ENCODE data around the gene NEUROD2.
A peak's percentile ranks its signal among the peaks of the same experiment; 100 is the strongest.

The NEUROD2 gene

DNA sequence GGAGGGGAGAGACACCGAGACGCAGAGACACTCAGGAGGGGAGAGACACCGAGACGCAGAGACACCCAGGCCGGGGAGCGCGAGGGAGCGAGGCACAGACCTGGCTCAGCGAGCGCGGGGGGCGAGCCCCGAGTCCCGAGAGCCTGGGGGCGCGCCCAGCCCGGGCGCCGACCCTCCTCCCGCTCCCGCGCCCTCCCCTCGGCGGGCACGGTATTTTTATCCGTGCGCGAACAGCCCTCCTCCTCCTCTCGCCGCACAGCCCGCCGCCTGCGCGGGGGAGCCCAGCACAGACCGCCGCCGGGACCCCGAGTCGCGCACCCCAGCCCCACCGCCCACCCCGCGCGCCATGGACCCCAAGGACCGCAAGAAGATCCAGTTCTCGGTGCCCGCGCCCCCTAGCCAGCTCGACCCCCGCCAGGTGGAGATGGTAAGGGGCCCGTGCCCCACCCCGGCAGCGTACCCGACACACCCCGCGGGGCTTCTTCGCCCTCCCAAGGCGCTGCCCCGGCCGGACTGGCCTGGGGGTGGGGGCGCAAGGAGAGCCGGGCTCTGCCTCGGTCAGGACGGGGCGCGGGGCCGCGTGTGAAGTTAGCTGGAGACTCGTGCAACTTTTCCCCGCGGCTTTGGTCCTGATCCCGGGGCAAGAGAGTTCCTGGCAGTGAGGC, 19.5 kb upstream of the NEUROD2 start:
- H3K36me3 ChIP-seq (ENCODE audit: control insufficient read depth, insufficient read depth, low read length): no peaks in the 10 kb centered on the region
- H3K4me3 ChIP-seq (ENCODE audit: low read length): peak overlapping the region; percentile 53
- no peak overlapping the region for H3K27ac ChIP-seq (ENCODE audit: low read length)
- H3K27me3 ChIP-seq (ENCODE audit: control insufficient read depth, insufficient read depth, low read length): peaks cover 8% of the 10 kb centered on the region
- DNase-seq (ENCODE audit: low read depth, low spot score): no peak
- H3K4me1 ChIP-seq (ENCODE audit: control insufficient read depth, insufficient read depth, low read length): peaks cover 18% of the 10 kb centered on the region
- WGBS (ENCODE audit: insufficient coverage, insufficient read length): no CpG with 5 or more reads among the region's 72 CpGs
- H3K9me3 ChIP-seq (ENCODE audit: control insufficient read depth, insufficient read depth, low read length): no peaks in the 10 kb centered on the region

GRCh38 chr17:39626171-39627046, 18.7 kb upstream of the NEUROD2 start, which contains the start of gene PPP1R1B:
TSS of gene PPP1R1B (plus strand) at chr17:39626952. CDS start at chr17:39627393, 441 bp downstream.
- Histone ChIP-seq H3K36me3 (ENCODE audit: control insufficient read depth, insufficient read depth, low read length) (no peaks in the 10 kb centered on the region), H3K4me3 (ENCODE audit: low read length) (peak within 1 kb of the TSS; percentile 53), H3K27me3 (ENCODE audit: control insufficient read depth, insufficient read depth, low read length) (peaks cover 8% of the 10 kb centered on the region)

GRCh38 chr17:39625198-39625785, 17.6 kb upstream of the NEUROD2 start:
- Histone ChIP-seq H3K4me3 (ENCODE audit: low read length) (no peak overlapping the region), H3K27ac (ENCODE audit: low read length) (no peak overlapping the region), H3K27me3 (ENCODE audit: control insufficient read depth, insufficient read depth, low read length) (peaks cover 8% of the 10 kb centered on the region), H3K4me1 (ENCODE audit: control insufficient read depth, insufficient read depth, low read length) (peaks cover 15% of the 10 kb centered on the region), H3K9me3 (ENCODE audit: control insufficient read depth, insufficient read depth, low read length) (no peaks in the 10 kb centered on the region), H3K36me3 (ENCODE audit: control insufficient read depth, insufficient read depth, low read length) (no peaks in the 10 kb centered on the region)
- DNase-seq (ENCODE audit: low read depth, low spot score): no peak
- WGBS (ENCODE audit: insufficient coverage, insufficient read length): no CpG with 5 or more reads among the region's 5 CpGs

More at GRCh38 chr17:39626171-39627046, 18.7 kb upstream of the NEUROD2 start, which contains the start of gene PPP1R1B:
- no CpG with 5 or more reads among the region's 29 CpGs for WGBS (ENCODE audit: insufficient coverage, insufficient read length)
- DNase-seq (ENCODE audit: low read depth, low spot score): no peak
- Histone ChIP-seq H3K9me3 (ENCODE audit: control insufficient read depth, insufficient read depth, low read length) (no peaks in the 10 kb centered on the region), H3K4me1 (ENCODE audit: control insufficient read depth, insufficient read depth, low read length) (peaks cover 15% of the 10 kb centered on the region), H3K27ac (ENCODE audit: low read length) (no peak within 1 kb of the TSS)

DNA sequence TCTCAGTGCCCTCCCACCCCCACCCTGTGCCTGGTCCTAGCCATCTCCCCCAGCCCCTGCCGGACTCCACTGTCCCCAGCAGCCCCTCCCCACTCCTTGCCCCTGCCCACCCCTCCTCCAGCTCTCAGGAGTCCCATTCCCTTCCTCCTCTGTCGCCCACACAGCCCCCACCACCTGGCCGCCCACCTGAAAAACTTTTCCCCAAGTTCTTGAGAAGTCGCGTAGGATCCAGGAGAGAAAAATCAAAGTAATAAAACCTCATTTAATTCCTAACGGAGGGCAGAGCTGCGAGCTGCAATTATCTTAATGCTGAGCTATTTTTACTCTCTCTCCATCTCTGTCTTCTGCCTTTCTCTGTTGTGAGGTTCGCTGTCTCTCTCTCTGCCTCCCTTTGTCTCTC, 16.6 kb upstream of the NEUROD2 start:
- no peak for DNase-seq (ENCODE audit: low read depth, low spot score)
- H3K36me3 ChIP-seq (ENCODE audit: control insufficient read depth, insufficient read depth, low read length): no peaks in the 10 kb centered on the region
- H3K9me3 ChIP-seq (ENCODE audit: control insufficient read depth, insufficient read depth, low read length): no peaks in the 10 kb centered on the region
- no CpG with 5 or more reads among the region's 8 CpGs for WGBS (ENCODE audit: insufficient coverage, insufficient read length)
- no peak overlapping the region for H3K4me3 ChIP-seq (ENCODE audit: low read length)
- H3K27ac ChIP-seq (ENCODE audit: low read length): no peak overlapping the region
- peaks cover 13% of the 10 kb centered on the region for H3K27me3 ChIP-seq (ENCODE audit: control insufficient read depth, insufficient read depth, low read length)
- H3K4me1 ChIP-seq (ENCODE audit: control insufficient read depth, insufficient read depth, low read length): peaks cover 13% of the 10 kb centered on the region

DNA sequence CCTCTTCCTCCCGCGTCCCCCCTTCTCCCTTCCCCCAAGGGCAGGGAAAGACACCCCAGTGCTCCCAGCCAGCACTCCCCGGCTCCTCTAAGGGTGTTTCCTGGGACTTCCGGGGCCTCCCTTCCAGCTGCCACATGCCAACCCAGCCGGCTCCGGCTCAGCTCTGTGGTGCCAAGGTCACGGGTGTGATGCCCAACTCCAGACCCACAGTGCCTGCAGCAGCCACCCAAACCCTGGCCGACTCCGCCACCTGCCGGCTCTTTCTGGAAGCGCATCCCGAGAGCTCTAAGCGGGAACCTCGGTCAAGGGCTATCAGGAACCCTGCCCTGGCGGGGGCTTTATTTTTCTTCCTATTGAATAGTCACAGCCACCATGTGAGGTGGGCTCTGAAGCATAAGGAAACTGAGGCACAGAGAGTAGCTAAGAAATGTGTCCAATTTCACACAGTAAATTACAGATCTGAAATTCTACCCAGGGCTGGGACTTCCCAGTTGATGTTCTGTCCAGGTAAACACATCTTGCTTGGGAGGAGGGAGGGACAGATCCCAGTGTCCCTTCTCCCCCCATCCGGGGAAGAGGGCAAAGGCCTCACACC, 15.7 kb upstream of the NEUROD2 start:
- Histone ChIP-seq H3K4me1 (ENCODE audit: control insufficient read depth, insufficient read depth, low read length) (peaks cover 12% of the 10 kb centered on the region), H3K27me3 (ENCODE audit: control insufficient read depth, insufficient read depth, low read length) (peaks cover 20% of the 10 kb centered on the region), H3K9me3 (ENCODE audit: control insufficient read depth, insufficient read depth, low read length) (no peaks in the 10 kb centered on the region), H3K27ac (ENCODE audit: low read length) (no peak overlapping the region), H3K36me3 (ENCODE audit: control insufficient read depth, insufficient read depth, low read length) (no peaks in the 10 kb centered on the region), H3K4me3 (ENCODE audit: low read length) (no peak overlapping the region)
- no peak for DNase-seq (ENCODE audit: low read depth, low spot score)
- WGBS (ENCODE audit: insufficient coverage, insufficient read length): no CpG with 5 or more reads among the region's 16 CpGs

DNA sequence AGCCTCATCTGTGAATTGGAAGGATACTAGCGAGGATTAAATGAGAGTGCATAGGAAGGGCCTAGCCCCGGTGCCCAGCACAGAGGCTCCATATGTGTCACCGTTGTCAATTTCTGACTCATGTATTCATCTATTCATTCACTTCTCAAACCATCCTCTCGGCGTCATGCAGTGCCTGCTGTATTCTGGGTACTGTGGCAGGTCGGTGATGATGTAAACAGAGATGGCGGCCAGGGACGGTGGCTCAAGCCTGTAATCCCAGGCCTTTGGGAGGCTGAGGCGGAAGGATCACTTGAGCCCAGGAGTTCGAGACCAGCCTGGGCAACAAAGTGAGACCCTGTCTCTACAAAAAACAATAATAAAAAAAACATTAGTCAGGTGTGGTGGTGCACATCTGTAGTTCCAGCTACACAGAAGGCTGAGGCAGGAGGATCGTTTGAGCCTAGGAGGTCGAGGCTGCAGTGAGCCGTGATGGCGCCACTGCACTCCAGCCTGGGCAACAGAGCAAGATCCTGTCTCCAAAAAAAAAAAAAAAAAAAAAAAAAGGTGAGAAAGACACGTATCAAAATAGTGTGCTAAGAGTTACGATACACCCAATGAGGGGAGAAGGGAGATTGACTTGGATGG, 14.8 kb upstream of the NEUROD2 start:
- Histone ChIP-seq H3K27ac (ENCODE audit: low read length) (no peak overlapping the region), H3K4me1 (ENCODE audit: control insufficient read depth, insufficient read depth, low read length) (peaks cover 7% of the 10 kb centered on the region), H3K36me3 (ENCODE audit: control insufficient read depth, insufficient read depth, low read length) (no peaks in the 10 kb centered on the region), H3K27me3 (ENCODE audit: control insufficient read depth, insufficient read depth, low read length) (peaks cover 17% of the 10 kb centered on the region), H3K4me3 (ENCODE audit: low read length) (no peak overlapping the region), H3K9me3 (ENCODE audit: control insufficient read depth, insufficient read depth, low read length) (no peaks in the 10 kb centered on the region)
- no CpG with 5 or more reads among the region's 16 CpGs for WGBS (ENCODE audit: insufficient coverage, insufficient read length)
- DNase-seq (ENCODE audit: low read depth, low spot score): no peak

DNA sequence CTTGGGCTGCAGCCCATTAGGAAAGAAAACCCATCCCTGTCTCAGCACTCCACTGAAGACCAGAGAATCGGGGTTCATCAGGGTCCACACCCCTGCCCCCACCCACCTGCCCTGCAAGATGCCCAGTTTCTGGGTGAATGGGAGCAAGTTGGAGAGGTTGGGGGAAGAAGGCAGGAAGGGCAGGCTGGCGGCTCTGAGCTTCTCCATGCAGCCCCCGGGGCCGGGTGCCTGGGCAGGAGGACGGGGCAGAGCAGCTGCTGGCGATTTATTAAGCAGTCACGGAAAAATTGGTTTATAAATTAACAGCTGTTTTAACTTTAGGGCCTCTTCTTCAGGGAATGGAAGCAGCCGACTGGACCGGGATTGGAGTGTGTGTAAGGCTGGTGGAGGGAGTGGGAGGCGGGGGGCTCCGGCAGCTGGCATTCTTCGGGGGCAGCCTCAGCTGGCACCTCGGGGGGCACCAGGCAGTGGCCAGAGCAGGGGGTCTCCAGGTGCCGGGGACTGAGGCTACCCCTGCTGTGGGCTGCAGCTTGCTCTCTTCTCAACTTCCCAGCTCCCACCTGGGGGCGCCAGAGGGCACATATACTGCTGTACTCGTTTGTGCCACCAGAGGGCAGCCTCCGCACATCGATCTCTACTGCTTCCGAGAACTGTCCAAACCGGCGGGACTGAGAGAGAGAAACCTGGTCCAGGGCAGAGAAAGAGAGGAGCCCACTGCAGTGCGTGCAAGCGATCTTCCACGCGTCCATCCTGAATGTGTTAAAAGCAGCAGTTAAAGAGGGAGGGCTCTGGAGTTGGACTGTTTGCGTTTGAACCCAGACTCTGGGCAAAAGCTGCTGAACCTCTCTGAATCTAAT, 14.0 kb upstream of the NEUROD2 start:
- H3K9me3 ChIP-seq (ENCODE audit: control insufficient read depth, insufficient read depth, low read length): no peaks in the 10 kb centered on the region
- no CpG with 5 or more reads among the region's 26 CpGs for WGBS (ENCODE audit: insufficient coverage, insufficient read length)
- H3K36me3 ChIP-seq (ENCODE audit: control insufficient read depth, insufficient read depth, low read length): no peaks in the 10 kb centered on the region
- peaks cover 7% of the 10 kb centered on the region for H3K4me1 ChIP-seq (ENCODE audit: control insufficient read depth, insufficient read depth, low read length)
- peaks cover 24% of the 10 kb centered on the region for H3K27me3 ChIP-seq (ENCODE audit: control insufficient read depth, insufficient read depth, low read length)
- H3K4me3 ChIP-seq (ENCODE audit: low read length): no peak overlapping the region
- DNase-seq (ENCODE audit: low read depth, low spot score): no peak
- H3K27ac ChIP-seq (ENCODE audit: low read length): no peak overlapping the region

DNA sequence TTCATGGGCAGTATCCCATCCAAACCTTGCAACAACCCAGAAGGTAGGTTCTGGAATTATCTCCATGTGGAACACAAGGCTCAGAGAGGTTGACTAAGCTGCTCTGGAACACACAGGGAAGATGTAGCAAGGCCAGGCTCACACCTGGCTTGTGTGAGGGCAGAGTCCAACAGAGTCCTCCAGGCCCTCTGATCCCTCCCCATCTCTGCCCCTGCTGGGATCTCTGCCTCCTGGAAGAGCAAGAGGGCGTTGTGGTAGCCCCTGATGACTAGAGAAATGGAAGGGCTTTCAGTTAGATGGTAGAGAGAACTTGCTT, 12.0 kb upstream of the NEUROD2 start:
- no peaks in the 10 kb centered on the region for H3K9me3 ChIP-seq (ENCODE audit: control insufficient read depth, insufficient read depth, low read length)
- peaks cover 25% of the 10 kb centered on the region for H3K27me3 ChIP-seq (ENCODE audit: control insufficient read depth, insufficient read depth, low read length)
- no peak for DNase-seq (ENCODE audit: low read depth, low spot score)
- no CpG with 5 or more reads among the region's 1 CpG for WGBS (ENCODE audit: insufficient coverage, insufficient read length)
- H3K27ac ChIP-seq (ENCODE audit: low read length): no peak overlapping the region
- H3K36me3 ChIP-seq (ENCODE audit: control insufficient read depth, insufficient read depth, low read length): no peaks in the 10 kb centered on the region
- H3K4me1 ChIP-seq (ENCODE audit: control insufficient read depth, insufficient read depth, low read length): 0 out of 2 replicates have a peak, but pooled peaks cover 3% of the 10 kb centered on the region
- no peak overlapping the region for H3K4me3 ChIP-seq (ENCODE audit: low read length)

DNA sequence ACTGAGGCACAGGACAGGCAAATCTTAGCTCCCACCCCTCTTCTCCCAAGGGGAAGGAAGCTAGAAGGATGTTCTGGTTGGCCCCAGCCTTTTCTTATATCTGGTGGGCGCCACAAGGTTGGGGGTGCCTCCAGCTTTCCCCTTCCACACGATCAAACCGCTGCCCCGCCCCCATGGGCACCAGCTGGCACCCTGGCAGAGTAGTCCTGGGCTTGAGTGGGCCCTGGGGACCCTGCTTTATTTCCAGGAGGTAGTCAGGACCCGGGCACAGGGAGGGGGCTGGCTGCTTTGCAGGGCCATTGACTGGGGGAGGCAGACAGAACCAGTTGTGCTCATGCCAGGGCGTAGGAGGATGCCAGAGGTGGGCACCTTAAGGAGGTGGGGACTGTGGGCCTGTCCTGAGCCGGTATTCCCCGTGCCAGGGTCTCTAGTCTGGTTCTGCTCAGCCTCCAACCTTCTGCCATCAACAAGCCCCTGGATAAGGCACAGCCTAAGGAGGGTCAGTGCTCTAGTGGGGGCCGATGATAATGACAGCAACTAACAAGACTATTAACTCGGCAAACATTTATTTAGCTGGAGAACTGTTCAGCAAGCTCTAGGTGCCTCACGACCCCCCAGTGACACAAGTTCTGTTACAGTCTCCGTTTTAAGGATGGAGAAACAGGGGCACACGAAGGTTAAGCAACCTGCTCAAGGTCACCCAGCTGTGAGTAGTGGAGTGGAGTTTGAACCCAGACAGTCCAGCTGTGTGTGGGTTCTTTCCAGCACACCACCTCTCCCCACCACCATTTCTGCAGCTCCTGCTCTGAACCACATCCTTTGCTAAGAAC, 11.5 kb upstream of the NEUROD2 start:
- H3K36me3 ChIP-seq (ENCODE audit: control insufficient read depth, insufficient read depth, low read length): no peaks in the 10 kb centered on the region
- H3K27me3 ChIP-seq (ENCODE audit: control insufficient read depth, insufficient read depth, low read length): peaks cover 24% of the 10 kb centered on the region
- no peaks in the 10 kb centered on the region for H3K9me3 ChIP-seq (ENCODE audit: control insufficient read depth, insufficient read depth, low read length)
- DNase-seq (ENCODE audit: low read depth, low spot score): no peak
- no peak overlapping the region for H3K27ac ChIP-seq (ENCODE audit: low read length)
- 0 out of 2 replicates have a peak, but pooled peaks cover 3% of the 10 kb centered on the region for H3K4me1 ChIP-seq (ENCODE audit: control insufficient read depth, insufficient read depth, low read length)
- WGBS (ENCODE audit: insufficient coverage, insufficient read length): no CpG with 5 or more reads among the region's 13 CpGs
- H3K4me3 ChIP-seq (ENCODE audit: low read length): no peak overlapping the region
